GM12873 (cell line): Measurements from ENCODE around the gene DNMT1.

ENCODE experiments used
- CTCF ChIP-seq: IDR thresholded peaks from 2 replicates; pipeline ENCODE4 v1.5.1; 2012; ENCODE audit warnings: low read depth, mild to moderate bottlenecking, moderate library complexity, low read length, control low read depth; ENCODE audit not compliant: insufficient read depth; ENCODE audit errors: missing control alignments

DNMT1 gene

GRCh38 chr19:10214784-10215183, 20.0 kb upstream of the DNMT1 start:
- no peak for TF ChIP-seq CTCF

GRCh38 chr19:10211691-10212090, 16.9 kb upstream of the DNMT1 start:
- no peak for TF ChIP-seq CTCF

- TF ChIP-seq CTCF = no peak
Measured at GRCh38 chr19:10211061-10211460, 16.3 kb upstream of the DNMT1 start.

- no peak for TF ChIP-seq CTCF
Measured at GRCh38 chr19:10209315-10209714, 14.6 kb upstream of the DNMT1 start.

GRCh38 chr19:10207026-10207425, 12.3 kb upstream of the DNMT1 start:
- TF ChIP-seq CTCF = no peak

- no peak for TF ChIP-seq CTCF
Measured at GRCh38 chr19:10206226-10206885, 11.6 kb upstream of the DNMT1 start.

GRCh38 chr19:10205636-10206035, 10.9 kb upstream of the DNMT1 start:
- TF ChIP-seq CTCF = no peak

GRCh38 chr19:10203686-10204085, 8.9 kb upstream of the DNMT1 start:
- no peak for TF ChIP-seq CTCF
